ENCODE data around the gene CCDC148.

CCDC148 gene

DNA sequence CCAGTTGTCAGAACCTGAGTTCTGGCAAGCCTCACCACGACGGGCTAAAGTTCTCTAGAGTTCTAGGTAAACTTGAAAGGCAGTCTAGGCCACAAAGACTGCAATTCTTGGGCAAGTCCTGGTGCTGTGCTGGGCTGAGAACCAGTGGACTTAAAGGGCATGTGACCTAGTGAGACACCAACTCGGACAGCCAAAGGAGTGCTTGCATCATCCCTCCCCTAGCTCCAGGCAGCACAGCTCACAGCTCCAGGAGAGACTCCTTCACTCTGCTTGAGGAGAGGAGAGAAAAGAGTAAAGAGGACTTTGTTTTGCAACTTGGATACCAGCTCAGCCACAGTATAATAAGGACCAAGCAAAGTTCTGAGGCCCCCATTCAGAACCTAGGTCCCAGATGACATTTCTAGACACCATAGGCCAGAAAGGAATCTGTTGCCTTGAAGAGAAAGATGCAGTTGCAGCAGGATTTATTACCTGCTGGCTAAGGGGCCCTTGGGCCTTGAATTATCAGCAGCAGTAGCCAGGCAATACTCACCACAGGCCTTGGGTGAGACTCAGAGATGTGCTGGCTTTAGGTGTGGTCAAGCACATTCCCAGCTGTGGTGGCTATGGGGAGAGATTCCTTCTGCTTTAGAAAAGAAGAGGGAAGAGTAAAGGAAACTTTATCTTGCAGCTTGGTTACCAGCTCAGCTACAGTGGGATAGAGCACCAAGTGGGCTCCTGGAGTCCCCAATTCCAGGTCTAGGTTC is 303.1 kb downstream of the CCDC148 start:
- H3K4me1 ChIP-seq (ENCODE audit: low read length) = no peaks in the 10 kb centered on the region
- H3K27ac ChIP-seq (ENCODE audit: low read length) = no peak overlapping the region
- H3K27me3 ChIP-seq (ENCODE audit: low read depth, low read length) = no peaks in the 10 kb centered on the region
- no peaks in the 10 kb centered on the region for H3K9me3 ChIP-seq (ENCODE audit: insufficient read depth, low read length)
- no peaks in the 10 kb centered on the region for H3K36me3 ChIP-seq (replicated peaks; ENCODE audit: low read depth, low read length)
- H3K4me2 ChIP-seq (ENCODE audit: low read length) = no peak overlapping the region
- no peak for TF ChIP-seq EZH2phosphoT487 (IDR thresholded peaks at IDR 0.05; ENCODE audit: low read depth)
- TF ChIP-seq, protein P1, sequence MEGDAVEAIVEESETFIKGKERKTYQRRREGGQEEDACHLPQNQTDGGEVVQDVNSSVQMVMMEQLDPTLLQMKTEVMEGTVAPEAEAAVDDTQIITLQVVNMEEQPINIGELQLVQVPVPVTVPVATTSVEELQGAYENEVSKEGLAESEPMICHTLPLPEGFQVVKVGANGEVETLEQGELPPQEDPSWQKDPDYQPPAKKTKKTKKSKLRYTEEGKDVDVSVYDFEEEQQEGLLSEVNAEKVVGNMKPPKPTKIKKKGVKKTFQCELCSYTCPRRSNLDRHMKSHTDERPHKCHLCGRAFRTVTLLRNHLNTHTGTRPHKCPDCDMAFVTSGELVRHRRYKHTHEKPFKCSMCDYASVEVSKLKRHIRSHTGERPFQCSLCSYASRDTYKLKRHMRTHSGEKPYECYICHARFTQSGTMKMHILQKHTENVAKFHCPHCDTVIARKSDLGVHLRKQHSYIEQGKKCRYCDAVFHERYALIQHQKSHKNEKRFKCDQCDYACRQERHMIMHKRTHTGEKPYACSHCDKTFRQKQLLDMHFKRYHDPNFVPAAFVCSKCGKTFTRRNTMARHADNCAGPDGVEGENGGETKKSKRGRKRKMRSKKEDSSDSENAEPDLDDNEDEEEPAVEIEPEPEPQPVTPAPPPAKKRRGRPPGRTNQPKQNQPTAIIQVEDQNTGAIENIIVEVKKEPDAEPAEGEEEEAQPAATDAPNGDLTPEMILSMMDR (IDR thresholded peaks at IDR 0.05; ENCODE audit: low read depth, low read length) = no peak
- no peaks in the 10 kb centered on the region for H4K20me1 ChIP-seq (ENCODE audit: insufficient read depth, low read length)
- H2AFZ ChIP-seq (ENCODE audit: low read depth, low read length) = no peak overlapping the region
- H3K9ac ChIP-seq (ENCODE audit: low read length) = no peak overlapping the region
- H3K79me2 ChIP-seq (ENCODE audit: low read length) = no peaks in the 10 kb centered on the region
- H3K4me3 ChIP-seq (ENCODE audit: low read length) = no peak overlapping the region

DNA sequence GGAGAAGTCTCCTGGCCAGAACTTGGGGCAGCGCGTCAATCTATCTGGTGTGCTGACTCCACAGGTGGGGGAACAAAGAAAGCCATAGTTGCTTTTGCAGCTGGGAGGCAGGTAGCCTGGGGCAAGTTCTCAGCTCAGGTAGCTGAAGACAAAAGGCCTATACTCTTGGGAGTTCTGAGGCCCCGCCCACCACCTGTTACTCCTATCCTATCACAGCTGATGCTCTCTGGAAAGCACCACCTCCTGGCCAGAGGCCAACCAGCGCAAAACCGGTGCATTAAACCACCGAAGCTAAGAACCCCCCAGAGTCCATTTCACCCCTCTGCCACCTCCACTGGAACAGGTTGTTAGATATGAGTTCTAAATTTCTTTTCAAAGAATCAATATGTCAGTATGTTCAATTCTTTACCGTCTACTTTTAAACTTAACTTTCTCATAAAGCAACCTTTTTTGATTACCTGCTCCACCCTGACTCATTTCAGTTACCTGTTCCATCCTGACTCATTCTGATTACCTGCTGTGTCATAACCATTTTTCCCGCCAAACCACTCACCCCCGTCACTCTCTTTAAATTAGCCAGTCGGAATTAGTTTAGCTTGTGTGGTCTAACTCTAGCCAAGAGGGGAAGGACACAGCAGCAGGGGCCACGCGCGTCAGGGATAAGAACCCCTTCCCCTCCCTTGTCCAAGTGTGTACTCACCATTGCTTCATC is 311.5 kb downstream of the CCDC148 start:
- Histone ChIP-seq H3K36me3 (replicated peaks; ENCODE audit: low read depth, low read length) (no peaks in the 10 kb centered on the region), H4K20me1 (ENCODE audit: insufficient read depth, low read length) (no peaks in the 10 kb centered on the region), H3K4me3 (ENCODE audit: low read length) (no peak overlapping the region), H3K79me2 (ENCODE audit: low read length) (no peaks in the 10 kb centered on the region), H3K27ac (ENCODE audit: low read length) (no peak overlapping the region), H3K27me3 (ENCODE audit: low read depth, low read length) (no peaks in the 10 kb centered on the region), H2AFZ (ENCODE audit: low read depth, low read length) (no peak overlapping the region), H3K9me3 (ENCODE audit: insufficient read depth, low read length) (no peaks in the 10 kb centered on the region), H3K4me2 (ENCODE audit: low read length) (no peak overlapping the region), H3K4me1 (ENCODE audit: low read length) (peaks cover 6% of the 10 kb centered on the region; the same call in 1 of the 2 replicates), H3K9ac (ENCODE audit: low read length) (no peak overlapping the region)
- no peak for TF ChIP-seq EZH2phosphoT487 (IDR thresholded peaks at IDR 0.05; ENCODE audit: low read depth)
- TF ChIP-seq, protein P1 (IDR thresholded peaks at IDR 0.05; ENCODE audit: low read depth, low read length) = no peak

DNA sequence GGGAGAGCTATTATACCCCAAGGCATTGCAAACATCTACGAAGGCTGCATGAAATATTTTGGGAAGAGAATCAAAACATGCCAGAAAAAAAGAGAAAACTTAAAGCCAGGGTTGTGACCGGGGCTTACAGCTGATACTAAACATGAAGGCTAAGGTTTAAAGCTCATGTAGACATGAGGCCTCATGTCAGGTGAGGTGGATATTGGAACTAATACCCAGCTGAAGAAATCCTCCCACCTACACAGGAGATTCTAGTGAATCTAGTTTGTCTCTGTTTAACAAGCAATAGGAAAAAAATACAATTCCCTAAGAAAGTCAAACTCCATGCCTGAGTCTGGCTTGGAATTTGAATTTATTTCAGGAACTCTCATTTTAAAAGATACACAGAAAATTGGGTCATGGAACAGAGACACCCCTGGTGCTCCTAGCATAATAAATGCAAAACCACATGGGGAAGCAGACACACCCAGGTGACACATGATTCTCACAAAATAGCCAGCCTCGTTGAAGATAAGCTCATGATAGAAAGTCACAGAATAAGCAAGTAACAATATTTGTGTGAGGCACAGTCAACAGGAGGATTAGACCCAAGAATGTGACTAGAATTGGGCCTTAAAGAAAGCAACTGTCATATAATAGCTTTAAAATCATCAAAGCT is 312.7 kb downstream of the CCDC148 start:
- H3K4me2 ChIP-seq (ENCODE audit: low read length) = no peak overlapping the region
- no peak overlapping the region for H3K9ac ChIP-seq (ENCODE audit: low read length)
- no peaks in the 10 kb centered on the region for H3K27me3 ChIP-seq (ENCODE audit: low read depth, low read length)
- H3K4me3 ChIP-seq (ENCODE audit: low read length) = no peak overlapping the region
- no peak overlapping the region for H3K27ac ChIP-seq (ENCODE audit: low read length)
- no peaks in the 10 kb centered on the region for H4K20me1 ChIP-seq (ENCODE audit: insufficient read depth, low read length)
- H2AFZ ChIP-seq (ENCODE audit: low read depth, low read length) = no peak overlapping the region
- peaks cover 6% of the 10 kb centered on the region; the same call in 1 of the 2 replicates for H3K4me1 ChIP-seq (ENCODE audit: low read length)
- H3K79me2 ChIP-seq (ENCODE audit: low read length) = no peaks in the 10 kb centered on the region
- H3K9me3 ChIP-seq (ENCODE audit: insufficient read depth, low read length) = no peaks in the 10 kb centered on the region
- no peaks in the 10 kb centered on the region for H3K36me3 ChIP-seq (replicated peaks; ENCODE audit: low read depth, low read length)
- TF ChIP-seq, protein P1 (IDR thresholded peaks at IDR 0.05; ENCODE audit: low read depth, low read length) = no peak
- TF ChIP-seq EZH2phosphoT487 (IDR thresholded peaks at IDR 0.05; ENCODE audit: low read depth) = no peak
